Smooth muscle cell of bladder (primary cell): ENCODE measurements around the gene ULK1. TPM values are rescaled to one million over a fixed set of nuclear protein-coding genes. Genes with fewer than 3 reads are reported as not detected.

Experiments used
- total RNA-seq: library from RNA; depleted of rRNA; stranded (reverse); fragments of >200 nt; gene quantifications from 2 replicates; pipeline ENCODE4 v1.2.3, GENCODE V29; 2014

ULK1 gene
- total RNA-seq = 7.1 and 10.4 TPM in 2 replicates

GRCh38 chr12:131894313-131894860 is at the start of gene ULK1:
ULK1 (plus strand) TSS chr12:131894622; CDS start chr12:131895002, 380 bp downstream.

GRCh38 chr12:131928711-131929580 is 34.5 kb downstream of the ULK1 start, which contains the start of gene PUS1:
PUS1 (plus strand) TSS chr12:131929276; CDS start chr12:131929723, 447 bp downstream.

GRCh38 chr12:131949431-131950181 is 55.2 kb downstream of the ULK1 start, which contains the start of gene EP400:
EP400 (plus strand) TSS chr12:131949942; CDS start chr12:131960620, 10,678 bp downstream.

Other genes with a start within 250 kb of the ULK1 start
- gene SFSWAP, start 183.5 kb upstream of the ULK1 start, total RNA-seq = 18.8 and 19.8 TPM in 2 replicates
- 11.7 and 16.5 TPM in 2 replicates for gene MMP17, start 66.2 kb upstream of the ULK1 start, total RNA-seq
- gene PUS1, start 34.7 kb downstream of the ULK1 start, total RNA-seq = 8.4 and 12.5 TPM in 2 replicates
- gene EP400, start 55.3 kb downstream of the ULK1 start, total RNA-seq = 5.1 and 7.3 TPM in 2 replicates
- 5.7 and 12.5 TPM in 2 replicates for gene DDX51, start 249.7 kb downstream of the ULK1 start, total RNA-seq
- 6.0 and 8.3 TPM in 2 replicates for gene NOC4L, start 249.8 kb downstream of the ULK1 start, total RNA-seq